ENCODE measurements around the gene LRRFIP2.
"Not testable (repeated sequence)": the region's sequence is repeated elsewhere in the genome, so short reads cannot be mapped to it uniquely, and the experiment has no call there.

The LRRFIP2 gene

GRCh38 chr3:37183976-37184375 lies 9.6 kb upstream of the LRRFIP2 start:
- DNase-seq: no peak

- no peak for DNase-seq
Observed at GRCh38 chr3:37183375-37183831, 9.0 kb upstream of the LRRFIP2 start.

GRCh38 chr3:37182816-37183215 lies 8.4 kb upstream of the LRRFIP2 start:
- DNase-seq: no peak

- no peak for DNase-seq
Observed at GRCh38 chr3:37181756-37182155, 7.4 kb upstream of the LRRFIP2 start.

- DNase-seq: no peak
Observed at GRCh38 chr3:37179144-37179967, 5.0 kb upstream of the LRRFIP2 start.

GRCh38 chr3:37173806-37174205 lies 576 bp downstream of the LRRFIP2 start:
- no peak for DNase-seq

- no peak for DNase-seq
Observed at GRCh38 chr3:37171144-37171543, 3.2 kb downstream of the LRRFIP2 start.

- DNase-seq: no peak
Observed at GRCh38 chr3:37170513-37170912, 3.9 kb downstream of the LRRFIP2 start.

GRCh38 chr3:37170060-37170459 lies 4.3 kb downstream of the LRRFIP2 start:
- no peak for DNase-seq

- DNase-seq: no peak
Observed at GRCh38 chr3:37168896-37169295, 5.5 kb downstream of the LRRFIP2 start.

- DNase-seq: peak; percentile 11 to 31
Observed at GRCh38 chr3:37163262-37164015, 10.9 kb downstream of the LRRFIP2 start.

GRCh38 chr3:37162501-37163245 lies 11.7 kb downstream of the LRRFIP2 start:
- DNase-seq: no peak

- no peak for DNase-seq
Observed at GRCh38 chr3:37161351-37161750, 13.0 kb downstream of the LRRFIP2 start.

- no peak for DNase-seq
Observed at GRCh38 chr3:37155782-37156181, 18.6 kb downstream of the LRRFIP2 start.

- DNase-seq: no peak
Observed at GRCh38 chr3:37154668-37155314, 19.6 kb downstream of the LRRFIP2 start.

- DNase-seq: no peak
Observed at GRCh38 chr3:37150621-37151020, 23.8 kb downstream of the LRRFIP2 start.

GRCh38 chr3:37149257-37149656 lies 25.1 kb downstream of the LRRFIP2 start:
- DNase-seq: no peak

GRCh38 chr3:37148208-37148607 lies 26.2 kb downstream of the LRRFIP2 start:
- DNase-seq: no peak

GRCh38 chr3:37147666-37148065 lies 26.7 kb downstream of the LRRFIP2 start:
- DNase-seq: no peak

- DNase-seq: not testable (repeated sequence)
Observed at GRCh38 chr3:37146927-37147326, 27.5 kb downstream of the LRRFIP2 start.

GRCh38 chr3:37145611-37146010 lies 28.8 kb downstream of the LRRFIP2 start:
- no peak for DNase-seq

- no peak for DNase-seq
Observed at GRCh38 chr3:37144806-37145205, 29.6 kb downstream of the LRRFIP2 start.

- no peak for DNase-seq
Observed at GRCh38 chr3:37143821-37144220, 30.6 kb downstream of the LRRFIP2 start.
